Midbrain (tissue), 1 donor: ENCODE data around the gene PGBD1.
"Not testable (repeated sequence)": the region's sequence is repeated elsewhere in the genome, so short reads cannot be mapped to it uniquely, and the experiment has no call there.

Source experiments
- DNase-seq: peaks from one replicate; lab custom pipeline; 2025; lab: John Stamatoyannopoulos, UW

Gene PGBD1

DNA sequence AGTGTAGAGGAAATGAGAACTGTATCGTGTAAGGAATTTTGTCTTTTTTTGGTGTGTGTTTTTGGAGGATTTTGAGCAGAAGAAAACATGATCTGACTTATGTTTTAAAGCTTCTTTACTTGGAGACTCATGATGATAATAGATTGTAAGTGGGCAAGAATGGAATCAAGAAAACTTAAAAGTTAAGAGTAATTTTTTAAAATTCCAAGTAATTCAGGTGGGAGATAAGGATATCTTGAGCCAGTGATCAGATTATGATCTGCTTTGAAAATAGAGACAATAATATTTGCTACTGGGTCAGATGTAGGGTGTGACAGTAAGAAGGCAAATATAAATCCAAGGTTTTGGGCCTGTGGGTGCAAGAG is 13.7 kb upstream of the PGBD1 start:
- no peak for DNase-seq

DNA sequence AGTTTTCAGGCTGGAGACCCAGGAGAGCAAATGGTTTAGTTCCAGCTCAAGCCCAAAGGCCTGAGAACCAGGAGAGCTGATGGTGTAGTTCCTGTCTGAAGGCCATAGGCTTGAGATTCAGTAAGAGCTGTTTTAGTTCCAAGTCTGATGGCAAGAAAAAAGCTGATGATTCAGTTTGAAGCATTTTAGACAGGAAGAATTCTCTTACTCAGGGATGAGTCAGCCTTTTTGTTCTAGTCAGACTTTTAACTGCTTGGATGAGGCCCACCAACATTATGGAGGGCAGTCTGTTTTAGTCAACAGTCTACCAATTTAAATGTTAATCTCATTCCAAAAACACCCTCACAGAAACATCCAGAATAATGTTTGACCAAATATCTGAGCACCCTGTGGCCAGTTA is 11.9 kb upstream of the PGBD1 start:
- no peak for DNase-seq

DNA sequence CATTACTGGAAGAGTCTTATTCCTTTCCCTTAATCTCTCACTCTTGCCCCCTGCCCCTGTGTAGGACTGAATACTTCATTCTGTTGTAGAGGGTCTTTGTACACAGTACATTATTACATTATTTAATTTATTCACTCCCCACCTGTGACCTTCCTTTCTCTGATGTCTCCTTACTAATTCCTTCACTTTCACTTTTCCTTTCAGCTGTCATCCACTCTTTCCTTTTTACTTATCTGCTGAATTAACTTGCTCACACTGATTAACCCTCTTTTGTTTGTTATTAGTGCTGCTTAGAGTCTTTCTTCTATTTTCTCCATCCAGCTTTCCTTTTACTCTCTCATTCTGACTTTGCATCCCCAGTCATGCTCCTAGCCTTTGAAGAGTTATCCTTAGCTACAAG is 6.5 kb upstream of the PGBD1 start:
- DNase-seq: no peak

DNA sequence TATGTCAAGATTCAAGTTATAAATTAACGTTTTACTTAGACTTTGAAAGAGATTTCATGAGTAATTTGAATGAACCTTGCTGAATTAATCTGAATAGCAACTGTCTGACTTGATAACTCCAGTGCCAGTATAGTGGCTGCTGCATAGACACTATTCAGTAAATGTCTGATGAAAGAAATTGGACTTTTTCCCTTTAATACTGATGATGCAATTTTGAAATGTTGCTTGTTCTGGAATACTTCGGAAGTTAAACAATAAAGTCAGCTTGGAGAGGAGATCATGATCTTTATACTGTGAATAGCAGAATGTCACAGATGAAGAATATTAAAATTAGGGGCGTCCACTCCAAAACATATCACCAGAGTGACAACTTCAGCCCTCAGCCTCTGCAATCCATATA is 3.6 kb upstream of the PGBD1 start:
- no peak for DNase-seq

DNA sequence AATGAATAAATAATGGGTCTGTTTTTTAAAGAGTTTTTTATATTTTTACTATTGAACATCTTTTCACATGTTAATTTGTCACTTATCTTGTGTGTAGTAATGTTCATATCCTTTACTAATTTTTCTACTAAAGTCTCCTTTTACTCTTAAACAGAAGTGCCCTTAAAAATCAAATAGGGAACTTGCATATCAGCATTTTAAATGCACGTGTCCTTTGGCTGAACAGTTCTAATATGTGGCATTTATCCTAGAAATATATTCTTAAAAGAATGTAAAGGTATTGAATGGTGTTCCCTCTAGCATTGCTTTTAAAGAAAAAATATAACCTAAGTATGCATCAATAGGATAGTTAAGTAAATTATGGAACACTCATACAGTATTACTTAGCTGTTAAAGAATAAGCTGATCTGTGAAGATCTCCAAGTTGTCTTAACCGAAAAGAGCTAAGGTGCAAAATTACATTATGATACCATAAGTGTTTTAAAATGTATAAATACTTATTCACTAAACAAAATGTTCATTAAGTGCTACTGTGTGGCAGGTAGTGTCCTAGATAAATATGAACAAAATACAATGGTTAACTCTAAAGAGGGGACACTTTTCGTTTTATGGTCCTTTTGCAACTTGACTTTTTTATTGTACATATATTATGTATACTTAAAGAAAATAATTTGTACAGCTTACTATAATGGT is 631 bp upstream of the PGBD1 start:
- DNase-seq: no peak

DNA sequence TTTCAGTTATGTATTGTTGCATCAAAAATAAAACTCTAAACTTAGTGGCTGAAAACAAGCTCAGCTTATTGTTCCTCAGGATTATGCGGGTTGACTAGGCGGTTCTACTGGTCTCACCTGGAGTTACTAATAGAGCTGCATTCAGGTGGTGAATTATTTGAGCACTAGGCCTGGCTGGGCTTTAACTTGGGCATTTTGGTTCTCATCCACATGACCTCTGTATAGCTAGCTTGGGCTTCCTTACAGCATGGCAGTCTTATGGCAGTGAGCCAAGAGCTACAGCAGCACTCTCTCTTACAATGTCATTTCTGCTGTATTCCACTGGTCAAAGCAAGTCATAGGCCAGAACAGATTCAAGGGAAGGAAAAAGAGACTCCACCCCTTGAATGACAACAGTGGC is 1.6 kb downstream of the PGBD1 start:
- DNase-seq: no peak

DNA sequence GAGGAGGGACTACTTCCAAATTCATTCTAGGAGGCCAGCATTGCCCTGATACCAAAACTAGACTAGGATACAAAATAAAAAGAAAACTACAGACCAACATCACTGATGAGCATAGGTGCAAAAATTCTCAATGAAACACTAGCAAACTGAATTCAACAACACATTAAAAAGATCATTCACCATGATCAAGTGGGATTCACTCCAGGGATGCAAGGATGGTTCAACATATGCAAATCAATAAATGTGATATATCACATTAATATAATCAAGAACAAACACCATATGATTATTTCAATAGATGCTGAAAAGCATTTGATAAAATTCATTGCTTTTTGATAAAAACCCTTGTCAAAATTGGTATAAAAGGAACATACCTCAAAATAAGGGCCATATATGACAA is 10.2 kb downstream of the PGBD1 start:
- no peak for DNase-seq

DNA sequence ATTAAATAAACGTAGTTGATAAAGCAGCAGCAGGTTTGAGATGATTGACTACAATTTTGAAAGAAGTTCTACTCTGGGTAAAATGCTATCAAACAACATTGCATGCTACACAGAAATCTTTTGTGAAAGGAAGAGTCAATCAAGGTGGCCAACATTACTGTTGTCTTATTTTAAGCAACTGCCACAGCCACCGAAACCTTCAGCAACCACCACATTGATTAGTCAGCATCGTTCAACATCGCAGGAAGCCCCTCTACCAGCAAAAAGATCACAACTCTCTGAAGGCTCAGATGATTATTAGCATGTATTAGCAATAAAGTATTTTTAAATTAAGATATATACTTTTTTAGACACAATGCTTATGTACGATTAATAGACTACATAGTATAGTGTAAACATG is 14.0 kb downstream of the PGBD1 start:
- DNase-seq: no peak

DNA sequence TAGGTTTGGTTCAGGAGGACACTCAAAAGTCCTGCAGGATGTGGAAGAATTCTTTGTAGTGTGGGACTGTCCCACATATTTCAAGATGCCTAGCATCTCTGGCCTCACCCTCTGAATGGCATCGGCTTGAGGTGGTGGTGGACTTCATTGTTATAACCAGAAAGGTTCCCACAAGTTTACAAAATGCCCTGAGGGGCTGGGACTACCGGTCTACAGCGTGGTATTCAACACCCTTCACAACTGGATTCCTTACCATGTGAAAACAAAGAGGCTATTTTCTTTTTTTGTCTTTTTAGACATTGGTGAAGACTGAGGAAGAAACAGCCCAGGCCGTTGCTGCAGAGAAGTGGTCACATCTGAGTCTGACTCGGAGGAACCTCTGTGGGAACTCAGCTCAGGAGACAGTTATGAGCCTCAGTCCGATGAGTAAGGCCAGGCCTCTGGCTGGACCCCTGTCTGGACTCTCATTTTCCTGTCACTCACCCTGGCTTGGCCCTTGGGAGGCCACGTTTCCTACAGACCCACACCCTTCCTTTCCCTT is 15.2 kb downstream of the PGBD1 start:
- no peak for DNase-seq

DNA sequence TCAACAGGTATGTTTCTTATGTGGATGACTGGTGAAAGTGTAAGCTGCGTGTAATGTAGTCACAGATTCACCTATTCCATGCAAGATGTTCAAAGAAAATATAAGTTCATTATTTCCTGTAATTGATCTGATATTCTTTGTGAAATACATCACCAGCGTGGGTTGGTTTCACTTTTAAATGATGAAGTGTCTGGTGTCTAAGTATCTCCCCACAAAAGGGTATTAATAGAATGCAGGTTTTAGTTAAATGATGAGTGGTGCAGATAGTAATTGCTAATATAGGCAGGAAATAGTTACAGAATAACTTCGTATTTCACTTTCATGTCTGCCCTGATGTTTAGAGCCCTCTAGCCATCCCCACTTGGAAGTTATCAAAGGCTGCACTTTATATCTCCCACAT is 22.2 kb downstream of the PGBD1 start:
- DNase-seq: no peak

DNA sequence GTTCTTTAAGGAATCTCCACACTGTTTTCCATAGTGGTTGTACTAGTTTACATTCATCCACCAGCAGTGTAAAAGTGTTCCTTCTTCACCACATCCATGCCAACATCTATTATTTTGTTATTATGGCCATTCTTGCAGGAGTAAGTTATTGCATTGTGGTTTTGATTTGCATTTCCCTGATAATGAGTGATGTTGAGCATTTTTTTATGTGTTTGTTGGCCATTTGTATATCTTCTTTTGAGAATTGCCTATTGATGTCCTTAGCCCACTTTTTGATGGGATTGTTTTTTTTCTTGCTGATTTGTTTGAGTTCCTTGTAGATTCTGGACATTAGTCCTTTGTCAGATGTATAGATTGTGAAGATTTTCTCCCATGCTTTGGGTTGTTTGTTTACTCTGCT is 25.0 kb downstream of the PGBD1 start:
- not testable (repeated sequence) for DNase-seq

DNA sequence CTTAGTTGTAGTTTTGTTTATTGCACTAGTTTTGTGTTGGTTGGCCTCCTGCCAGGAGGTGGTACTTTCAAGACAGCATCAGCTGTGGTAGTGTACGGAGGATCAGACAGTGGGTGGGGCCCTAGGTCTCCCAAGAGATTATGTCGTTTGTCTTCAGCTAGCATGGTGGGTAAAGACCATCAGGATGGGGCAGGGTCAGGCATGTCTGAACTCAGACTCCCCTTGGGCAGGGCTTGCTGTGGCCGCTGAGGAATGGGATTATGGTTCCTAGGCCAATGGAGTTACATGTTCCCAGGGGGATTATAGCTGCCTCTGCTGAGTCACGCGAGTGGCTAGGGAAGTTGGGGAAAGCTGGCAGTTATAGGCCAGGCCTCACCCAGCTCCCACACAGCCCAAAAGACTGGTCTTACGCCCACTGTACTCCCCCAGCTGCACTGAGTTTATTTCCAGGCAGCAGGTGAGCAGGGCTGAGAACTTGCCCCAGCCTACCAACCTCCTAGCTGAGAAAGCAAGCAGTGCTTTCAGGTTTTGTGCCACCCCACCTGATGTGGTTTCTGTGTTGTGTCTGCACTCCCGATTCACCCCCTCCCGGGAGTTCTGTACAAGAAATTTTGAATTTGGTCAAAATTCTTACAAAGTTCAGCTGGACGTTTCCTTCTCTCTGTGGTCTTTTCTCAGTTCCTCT is 29.9 kb downstream of the PGBD1 start:
- no peak for DNase-seq

DNA sequence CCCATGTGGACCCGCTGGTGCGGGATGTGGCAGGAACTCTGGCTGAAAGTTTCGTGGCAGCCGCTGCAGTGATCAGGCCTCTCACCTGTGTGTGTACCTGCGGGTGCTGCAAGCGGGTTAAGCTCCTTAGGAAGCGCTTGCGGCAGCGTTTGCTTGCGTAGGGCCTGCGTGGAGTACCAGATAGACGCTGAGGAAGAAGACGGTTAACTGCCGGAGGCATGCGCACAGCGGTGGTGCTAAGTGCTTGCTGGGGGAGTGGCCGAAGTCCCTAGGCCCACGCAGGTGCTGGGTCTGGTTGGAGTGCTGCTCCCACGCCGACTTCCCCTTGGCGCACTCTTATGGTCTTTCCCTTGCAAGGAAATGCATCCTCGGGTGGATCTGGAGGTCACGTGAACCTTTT is 31.6 kb downstream of the PGBD1 start:
- no peak for DNase-seq

DNA sequence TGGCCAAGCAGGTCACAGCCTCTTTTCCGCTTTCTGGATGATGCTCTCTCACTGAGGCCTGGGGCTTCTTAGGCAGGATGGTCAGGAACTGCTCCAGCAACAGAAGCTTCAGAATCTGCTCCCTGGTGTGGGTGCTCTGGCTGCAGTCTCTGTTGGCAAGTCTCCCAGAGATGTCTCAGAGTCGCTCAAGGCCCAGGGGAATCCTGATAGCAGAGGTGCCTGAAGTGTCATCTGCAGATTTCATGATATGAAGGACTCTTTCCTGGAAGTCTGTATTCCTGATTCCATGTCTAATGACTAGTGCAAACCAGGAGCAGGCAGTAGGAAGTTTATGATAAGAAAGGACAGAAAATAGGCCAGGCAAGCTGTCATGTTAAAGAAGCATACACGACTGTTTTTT is 34.3 kb downstream of the PGBD1 start:
- no peak for DNase-seq

DNA sequence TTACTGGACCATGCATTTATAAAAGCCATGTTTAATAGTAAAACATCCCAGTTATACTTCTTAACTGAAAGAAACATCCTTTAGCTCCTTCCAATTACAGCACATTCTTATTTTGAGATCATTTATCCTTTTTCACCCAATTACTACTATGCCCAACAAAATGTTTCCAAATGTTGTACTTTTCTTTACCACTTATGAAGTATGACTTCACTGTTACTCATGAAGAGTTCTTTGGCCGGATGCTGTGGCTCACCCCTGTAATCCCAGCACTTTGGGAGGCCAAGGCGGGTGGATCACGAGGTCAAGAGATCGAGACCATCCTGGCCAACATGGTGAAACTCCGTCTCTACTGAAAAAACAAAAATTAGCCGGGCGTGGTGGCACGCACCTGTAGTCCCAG is 36.5 kb downstream of the PGBD1 start:
- DNase-seq: not testable (repeated sequence)

DNA sequence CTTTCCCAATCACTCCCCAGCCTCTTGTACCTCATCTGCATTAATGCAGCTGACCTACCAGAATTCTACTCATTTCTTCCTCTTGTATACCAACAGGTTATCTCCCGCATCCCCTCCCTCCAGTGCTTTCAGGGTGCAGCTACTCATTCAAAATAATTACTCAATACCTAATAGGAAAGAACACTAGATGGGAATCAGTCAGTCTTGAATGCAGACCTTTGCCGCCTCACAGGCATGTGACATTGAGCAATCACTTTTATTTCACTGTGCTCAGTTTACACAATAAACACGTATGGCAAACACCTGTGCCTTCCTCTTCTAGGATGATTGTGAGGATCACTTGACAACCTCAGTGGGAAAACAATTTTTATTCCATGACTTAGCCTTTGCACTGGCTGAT is 41.3 kb downstream of the PGBD1 start:
- DNase-seq: no peak

DNA sequence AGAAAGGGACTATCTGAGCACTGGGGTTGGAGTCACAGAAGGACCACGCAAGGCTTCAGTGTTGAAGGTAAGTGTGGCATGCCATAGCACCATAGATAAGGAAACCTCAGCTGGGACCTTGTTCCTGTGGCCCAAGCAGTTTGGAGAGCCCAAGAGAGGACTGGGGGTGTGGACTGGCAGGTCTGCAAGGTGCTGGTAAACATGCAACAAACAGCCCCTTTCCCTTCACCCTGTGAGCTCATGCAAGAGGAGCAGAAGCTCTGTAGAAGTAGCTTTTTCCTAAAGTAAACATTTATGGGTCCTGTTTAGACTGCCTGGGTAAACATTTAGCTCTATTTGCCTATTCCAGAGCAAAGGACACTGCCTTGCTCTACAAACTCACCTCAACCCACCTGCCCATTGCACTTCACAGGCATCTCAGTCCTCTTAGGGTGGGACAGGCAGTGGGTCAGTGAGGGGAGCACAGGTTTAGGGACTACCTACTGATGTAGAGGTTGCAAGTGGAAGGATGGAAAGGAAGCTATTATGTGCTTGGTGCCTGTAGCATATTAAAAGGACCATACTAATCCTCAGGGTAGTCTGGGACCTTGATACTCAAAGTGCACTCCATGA is 42.5 kb downstream of the PGBD1 start:
- no peak for DNase-seq

DNA sequence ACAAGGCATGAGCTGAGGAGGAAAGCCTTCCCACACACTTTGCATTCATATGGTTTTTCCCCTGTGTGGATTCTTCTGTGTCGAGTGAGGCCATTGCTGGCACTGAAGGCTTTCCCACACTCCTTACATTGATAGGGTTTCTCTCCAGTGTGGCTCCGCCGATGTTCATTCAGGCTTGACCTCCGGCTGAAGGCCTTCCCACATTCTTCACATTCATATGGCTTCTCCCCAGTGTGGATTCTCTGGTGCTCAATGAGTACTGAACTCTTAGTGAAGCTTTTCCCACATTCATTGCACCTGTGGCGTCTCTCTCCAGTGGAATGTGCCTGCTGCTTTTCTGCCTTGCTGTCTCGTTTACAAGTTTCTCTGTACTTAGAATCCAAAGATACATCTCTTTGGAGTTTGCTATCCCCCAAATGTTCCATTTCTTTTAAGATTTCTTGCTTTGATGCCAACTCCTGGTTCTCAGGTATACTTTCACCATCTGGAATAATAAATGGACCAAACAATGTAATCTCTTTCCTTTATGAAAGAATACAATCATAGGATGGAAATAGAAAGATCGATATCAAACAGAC is 45.1 kb downstream of the PGBD1 start:
- no peak for DNase-seq

DNA sequence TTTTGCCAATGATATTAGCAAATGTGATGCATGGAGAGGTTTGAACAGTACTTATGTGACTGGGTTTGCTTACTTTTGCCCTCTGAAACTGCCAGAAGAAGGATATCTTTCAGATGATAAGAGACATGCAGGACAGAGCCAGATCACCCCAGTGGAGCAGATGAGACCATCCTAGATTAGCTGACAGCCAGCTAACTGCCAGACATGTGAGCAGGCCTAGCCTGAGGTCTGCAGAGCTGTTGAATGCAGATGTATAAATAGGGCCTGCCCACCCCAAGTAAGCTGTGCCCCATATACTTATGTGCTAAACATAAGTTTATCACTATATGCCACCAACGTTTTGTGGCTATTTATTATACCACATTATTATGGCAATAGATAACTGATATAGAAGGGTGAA is 48.7 kb downstream of the PGBD1 start:
- DNase-seq: no peak

DNA sequence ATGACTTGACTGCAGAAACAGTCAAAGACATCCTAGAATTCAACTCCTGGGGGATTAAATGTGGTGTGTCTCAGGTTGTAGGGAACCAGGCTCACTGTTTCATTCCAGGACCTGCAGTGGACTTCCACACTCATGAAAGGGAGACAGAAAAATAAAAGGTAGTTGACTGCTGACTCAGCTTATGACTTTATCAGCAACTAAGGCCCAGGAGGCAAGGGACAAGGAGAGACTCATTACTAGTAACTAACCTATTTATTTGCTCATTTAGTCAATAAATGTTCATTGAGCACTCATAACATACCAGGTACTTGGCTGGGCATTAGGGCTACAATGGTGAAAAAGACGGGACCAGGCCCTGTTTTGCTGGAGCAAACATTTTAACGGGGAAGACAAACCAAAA is 51.7 kb downstream of the PGBD1 start:
- no peak for DNase-seq

DNA sequence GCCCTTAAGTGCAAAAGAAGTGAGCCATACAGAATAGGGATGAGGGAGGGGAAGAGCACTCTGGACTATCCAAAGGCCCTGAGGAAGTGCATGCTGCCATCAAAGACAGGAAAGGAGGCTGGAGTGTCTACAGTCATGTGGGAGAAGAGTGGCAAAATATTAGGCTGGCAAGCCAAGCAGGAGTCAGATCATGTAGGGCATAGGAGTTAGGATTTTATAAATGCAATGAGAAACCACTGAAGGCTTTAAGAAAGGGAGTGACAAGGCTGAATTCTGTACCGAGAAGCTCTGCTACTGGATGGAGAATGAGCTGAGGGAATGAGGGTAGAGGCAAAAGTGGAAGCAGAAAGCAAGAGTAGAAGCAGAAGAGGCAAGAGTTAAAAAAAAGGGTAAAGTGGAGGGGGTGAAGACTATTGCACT is 52.2 kb downstream of the PGBD1 start:
- DNase-seq: no peak

DNA sequence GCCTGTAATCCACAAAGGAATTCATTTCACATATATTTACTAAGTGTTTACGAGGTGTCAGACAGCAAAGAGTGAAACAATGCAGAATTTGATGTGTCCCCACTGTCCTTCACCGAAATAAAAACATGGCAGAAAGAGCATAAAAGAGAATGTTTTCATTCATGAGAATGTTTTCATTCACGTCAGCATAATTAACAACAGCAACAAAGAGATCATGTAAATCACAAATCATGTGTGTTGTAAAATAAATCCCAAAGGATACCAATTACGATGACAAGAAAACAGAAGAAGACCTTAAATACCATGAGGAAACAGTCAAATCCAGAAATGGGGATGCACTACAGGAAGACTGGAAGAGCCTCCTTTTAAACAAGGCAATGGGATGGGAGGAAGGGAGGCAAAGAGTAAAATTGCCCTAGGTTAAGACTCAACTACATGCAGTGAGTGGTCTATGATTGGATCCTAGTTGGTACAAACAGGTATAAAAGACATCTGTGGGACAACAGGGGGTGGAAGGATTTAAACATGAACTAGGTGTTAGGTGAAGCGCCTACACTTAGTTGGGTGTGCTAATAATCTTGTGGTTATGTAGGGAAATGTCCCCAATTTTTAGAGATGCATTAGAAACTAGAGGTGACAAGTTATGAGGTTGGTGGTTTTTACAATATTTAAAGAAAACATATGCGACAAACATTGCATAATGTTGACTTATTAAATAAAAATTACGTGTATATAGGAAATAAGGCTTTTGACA is 53.1 kb downstream of the PGBD1 start:
- DNase-seq: peak; percentile 5
